ENCODE data around the gene RAB23.

Gene RAB23

DNA sequence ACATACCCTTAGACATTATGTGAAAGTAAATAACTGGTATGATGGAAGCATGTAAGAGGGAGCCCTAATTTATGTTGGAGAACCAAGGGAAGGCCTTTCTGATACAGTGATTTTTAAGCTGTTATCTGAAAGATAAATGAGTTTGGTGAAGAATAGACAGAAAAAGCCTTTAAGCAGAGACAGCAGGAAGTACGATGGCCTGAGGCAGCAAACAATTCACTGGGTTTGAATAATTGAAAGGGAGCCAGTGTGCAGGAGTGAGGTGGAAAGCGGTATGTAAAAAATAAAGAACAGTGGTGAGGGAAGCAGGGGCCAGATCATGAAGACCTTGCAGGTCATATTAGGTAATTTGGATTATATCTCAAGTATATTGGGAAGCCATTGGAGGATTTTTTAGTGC lies 4.1 kb upstream of the RAB23 start:
- DNase-seq: no peak

DNA sequence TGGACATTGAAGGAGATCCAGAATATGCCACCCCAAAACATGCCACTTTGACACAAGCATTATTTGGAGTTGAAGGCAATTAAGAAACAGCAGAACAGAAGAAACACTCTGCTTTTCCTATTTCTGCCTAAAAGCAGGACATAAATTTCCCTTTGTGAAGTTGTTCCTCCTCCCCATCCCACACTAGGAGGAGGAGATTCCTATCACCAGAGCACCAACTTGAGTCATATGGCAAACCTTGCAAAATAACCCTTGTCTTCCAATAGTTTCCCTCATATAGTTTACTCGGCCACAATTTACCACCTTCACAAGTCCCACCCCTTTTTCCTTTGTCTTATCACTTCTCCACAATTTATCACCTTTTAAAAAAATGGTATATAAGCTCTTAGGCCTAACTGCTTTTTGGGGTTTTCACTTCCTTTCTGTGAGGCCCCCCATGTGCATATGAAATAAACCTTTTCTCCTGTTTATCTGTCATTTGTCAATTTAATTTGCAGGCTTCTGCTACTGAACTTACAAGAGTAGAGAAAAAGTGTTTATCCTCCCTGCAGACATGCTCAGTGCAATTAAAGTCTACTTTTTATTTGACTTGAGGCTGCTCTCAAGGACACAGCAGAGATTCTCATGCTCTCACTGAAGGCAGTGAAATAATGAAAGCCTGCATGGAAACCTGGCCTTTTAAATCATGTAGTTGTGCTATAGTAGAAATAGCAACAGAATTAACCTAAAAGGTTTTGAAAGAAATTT lies 2.8 kb upstream of the RAB23 start:
- DNase-seq: no peak

DNA sequence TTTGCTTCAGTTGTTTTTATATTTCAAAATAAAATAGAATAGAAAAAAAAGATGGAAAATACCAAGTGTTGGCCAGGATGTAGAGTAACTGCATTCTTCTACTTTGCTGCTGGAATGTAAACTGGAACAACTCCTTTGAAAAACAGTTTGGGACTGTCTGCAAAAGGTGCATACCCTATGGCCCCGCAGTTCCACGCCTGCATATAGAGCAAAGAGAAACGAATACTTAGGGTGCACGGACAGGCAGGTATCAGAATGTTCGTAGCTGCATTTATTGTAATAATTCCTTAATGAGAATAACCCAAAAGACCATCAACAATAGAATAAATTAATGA lies 603 bp upstream of the RAB23 start:
- DNase-seq: no peak

DNA sequence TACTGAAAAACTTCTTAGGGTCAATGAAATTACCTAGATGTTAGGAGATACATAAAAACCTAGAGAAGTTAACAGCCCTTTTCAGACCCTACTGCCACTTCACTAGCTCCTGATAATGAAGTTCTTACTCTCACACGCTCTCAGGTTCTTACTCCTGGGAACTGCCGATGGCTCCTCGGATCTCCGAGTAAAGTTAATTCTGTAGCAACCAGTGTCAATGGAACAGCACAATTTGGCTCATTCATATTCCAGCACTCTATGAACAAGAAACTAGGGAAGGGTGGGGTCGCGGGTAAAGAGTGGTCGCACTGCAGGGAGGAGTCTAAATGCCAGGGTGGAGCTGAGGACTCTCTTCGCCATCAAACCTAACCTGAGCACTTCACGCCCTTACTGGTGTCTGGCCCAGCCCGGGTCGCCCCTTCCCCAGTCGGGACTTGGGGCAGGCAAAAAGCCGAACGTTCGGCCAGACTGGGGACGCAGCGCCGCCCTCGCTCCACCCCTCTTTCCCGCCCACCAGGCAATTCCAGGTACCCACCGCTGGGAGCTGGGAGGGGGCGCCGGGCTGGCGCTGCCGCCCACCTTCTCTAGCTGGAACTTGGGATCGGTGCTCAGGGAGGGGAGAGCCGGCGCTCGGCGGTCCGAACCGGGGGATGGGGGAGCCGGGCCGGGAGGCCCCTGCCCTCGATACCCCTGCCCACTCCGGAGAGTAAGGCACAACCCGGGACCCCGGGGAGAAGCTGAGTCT lies 744 bp downstream of the RAB23 start:
- DNase-seq: peak; percentile 72

DNA sequence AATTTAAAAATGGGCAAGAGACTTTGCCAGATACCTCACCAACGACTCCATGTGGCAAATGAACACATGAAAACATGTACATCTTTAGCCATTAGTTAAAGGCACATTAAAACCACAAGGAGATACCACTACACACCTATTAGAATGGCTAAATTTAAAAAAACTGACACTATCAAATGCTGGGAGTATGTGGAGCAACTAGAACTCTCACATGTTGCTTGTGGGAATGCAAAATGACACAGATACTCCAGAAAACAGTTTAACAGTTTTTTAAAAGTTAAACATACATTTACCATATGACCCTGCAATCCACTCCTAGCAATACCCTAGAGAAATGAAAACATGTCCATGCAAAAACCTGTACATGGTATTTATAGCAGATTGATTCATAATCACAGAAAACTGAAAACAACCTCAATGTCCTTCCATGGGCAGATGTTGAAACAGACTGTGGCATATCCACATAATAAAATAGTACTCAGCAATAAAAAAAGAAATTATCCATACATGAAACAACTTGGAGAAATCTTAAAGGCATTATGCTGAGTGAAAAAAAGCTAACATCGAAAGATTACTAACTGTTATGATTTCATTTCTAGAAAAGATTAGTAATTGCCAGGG lies 1.9 kb downstream of the RAB23 start:
- no peak for DNase-seq

DNA sequence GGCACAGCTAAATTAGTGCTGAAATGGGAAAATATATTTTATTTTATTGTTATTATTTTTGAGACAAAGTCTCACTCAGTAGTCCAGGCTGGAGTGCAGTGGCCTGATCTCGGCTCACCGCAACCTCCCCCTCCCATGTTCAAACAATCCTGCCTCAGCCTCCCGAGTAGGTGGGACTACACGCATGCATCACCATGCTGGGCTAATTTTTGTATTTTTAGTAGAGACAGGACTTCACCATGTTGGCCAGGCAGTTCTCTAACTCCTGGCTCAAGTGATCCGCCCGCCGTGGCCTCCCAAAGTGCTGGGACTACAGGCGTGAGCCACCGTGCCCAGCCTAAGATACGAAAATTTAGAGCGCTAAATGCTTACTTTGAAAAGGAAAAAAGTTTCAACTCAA lies 4.8 kb downstream of the RAB23 start:
- no peak for DNase-seq

DNA sequence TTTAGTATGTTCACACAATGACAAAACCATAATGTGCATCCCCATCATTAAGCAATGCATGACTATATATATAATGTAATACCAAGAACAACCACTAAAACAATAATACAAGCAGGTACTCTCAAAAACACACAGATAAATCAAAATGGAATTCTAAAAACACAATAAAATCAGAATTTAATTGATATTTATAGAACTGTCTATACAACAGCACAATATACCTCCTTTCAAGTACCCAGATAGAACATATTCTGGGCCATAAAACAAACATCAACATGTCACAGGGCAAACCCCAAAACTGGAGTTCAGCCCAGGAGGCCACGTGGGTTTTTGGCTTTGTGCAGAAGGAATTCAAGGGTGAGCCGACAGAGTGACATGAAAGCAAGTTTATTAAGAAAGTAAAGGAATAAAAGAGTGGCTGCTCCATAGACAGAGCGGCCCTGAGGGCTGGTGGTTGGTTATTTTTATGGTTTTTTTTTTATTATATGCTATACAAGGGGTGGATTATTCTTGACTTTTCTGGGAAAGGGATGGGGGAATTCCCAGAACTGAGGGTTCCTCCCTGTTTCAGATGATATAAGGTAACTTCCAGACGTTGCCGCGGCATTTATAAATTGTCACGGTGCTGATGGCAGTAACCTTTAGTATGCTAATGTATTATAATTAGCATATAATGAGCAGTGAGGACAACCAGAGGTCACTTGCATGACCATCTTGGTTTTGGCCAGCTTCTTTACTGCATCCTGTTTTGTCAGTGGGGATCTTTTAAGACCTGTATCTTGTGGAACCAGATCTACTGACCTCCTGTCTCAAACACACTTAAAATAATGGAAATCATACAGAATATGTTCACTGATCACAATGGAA lies 5.6 kb downstream of the RAB23 start:
- DNase-seq: no peak

DNA sequence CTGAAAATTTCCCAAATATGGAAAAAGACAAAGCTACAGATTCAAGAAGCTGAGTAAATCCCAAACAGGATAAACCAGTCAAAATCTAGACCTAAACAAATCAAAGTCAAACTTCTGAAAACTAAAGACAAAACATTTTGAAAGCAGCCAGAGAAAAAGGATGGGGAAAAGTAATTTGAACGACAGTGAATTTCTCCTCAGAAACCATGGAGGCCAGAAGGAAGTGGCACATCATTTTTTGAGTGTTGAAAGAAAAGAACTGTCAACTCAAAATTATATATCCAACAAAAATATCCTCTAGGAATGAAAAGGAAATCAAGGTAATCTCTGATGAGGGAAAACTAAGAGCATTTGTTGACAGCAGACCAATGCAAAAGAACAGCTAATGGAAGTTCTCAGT lies 6.8 kb downstream of the RAB23 start:
- DNase-seq: no peak

DNA sequence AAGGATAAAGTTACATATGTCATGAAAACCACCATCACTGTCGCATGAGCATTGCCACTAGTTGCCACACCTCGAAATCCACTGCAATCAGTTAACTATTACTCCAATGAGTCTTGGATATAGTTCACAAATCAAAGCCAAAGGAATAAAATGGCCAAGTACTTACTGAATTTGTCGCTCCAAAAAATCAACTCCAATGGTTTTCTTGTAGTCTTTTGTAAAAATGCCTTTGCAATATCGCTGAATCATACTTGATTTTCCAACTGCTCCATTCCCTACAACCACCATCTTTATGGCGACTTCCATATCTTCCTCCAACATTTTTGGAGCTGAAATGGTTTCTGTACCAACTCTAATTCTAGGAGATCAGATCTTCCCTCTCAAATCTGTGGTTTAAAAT lies 12.0 kb downstream of the RAB23 start:
- DNase-seq: no peak

DNA sequence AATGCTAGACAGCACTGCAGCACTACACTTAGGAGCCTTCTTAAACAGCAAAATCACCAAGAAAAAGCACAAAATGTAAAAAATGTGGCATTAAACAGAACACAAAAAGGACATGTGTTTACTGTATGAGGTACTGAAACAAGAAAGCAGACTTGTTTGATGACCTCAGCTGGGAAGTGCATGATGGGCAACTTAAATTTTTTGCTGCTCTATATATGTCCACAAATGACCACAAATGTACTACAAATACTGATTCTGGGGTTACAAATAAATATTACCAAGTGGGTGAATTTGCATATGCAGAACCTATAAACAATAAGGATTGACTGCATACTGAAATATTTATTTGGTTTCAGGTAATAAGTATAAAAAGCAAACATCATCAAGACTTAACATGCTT lies 13.1 kb downstream of the RAB23 start:
- DNase-seq: no peak

DNA sequence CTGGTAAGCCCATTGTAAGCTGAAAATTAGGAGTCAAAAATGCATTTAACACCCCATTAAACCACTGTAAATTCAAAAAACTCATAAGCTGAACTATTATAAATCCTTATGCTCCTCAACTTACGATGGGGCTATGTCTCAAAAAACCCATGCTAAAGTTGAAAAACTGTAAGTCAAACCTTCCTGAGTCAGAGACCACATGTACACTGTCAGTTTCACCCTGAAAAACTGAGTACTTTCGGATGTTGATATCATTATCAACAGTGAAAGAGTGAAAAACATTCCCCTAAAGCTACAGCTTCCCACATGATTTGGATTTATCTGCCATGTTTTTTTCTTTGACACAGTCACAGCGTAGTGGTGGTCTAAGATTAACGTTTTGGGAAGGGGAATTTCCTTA lies 14.2 kb downstream of the RAB23 start:
- no peak for DNase-seq

DNA sequence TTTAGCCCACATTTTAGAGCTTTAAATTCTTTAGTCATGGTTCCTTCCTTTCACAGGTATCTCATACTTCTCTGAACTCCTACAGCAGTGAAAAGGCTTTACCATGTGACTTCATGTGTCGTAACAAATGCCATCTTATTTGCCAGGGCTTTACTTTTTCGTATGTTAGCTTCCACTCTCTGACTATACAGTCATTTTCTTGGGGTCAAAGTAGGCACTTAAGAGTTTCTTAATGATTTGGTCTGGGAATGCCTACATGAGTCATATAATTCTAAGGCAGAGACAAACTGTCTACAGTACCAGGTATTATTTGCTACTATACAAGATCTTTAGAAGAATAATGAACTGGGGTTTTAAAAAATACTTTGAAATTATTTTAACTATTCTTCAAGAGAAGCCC lies 15.0 kb downstream of the RAB23 start:
- DNase-seq: no peak

DNA sequence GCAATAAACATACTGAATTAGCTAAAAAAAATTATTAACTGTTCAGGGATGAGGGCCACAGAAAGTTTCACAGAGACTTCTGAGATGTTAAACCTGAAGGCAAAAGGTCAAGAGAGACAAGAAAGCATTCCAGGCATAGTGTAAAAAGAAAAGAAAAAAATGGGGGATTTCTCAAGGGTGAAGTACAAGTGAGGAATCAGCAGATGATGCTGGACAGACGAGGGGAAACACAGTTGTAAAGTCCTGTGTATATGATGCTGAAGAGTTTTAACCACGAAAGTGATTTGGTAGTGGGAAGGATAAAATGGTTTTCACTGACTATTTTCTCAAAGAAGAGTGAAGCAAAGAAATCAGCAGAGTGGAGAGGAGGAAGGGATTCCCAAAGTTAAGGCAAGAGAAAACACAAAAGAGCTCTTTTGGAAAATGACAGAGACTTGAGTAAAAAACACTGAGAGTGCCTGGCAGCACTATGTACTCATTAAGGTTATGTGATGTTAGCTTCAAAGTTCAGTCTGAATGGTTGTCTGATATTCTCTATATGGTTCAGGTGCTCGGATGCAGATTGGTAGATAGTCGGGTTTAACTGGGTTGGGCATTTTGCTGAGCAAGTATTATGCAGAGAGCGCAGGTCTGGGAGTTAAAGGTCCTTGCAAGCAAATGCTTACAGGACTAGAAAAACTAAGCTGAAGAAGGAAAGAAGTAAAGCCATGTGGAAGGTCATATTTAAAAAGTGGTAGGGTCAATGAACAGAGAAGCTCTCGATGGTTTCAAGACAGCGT lies 16.4 kb downstream of the RAB23 start:
- no peak for DNase-seq

DNA sequence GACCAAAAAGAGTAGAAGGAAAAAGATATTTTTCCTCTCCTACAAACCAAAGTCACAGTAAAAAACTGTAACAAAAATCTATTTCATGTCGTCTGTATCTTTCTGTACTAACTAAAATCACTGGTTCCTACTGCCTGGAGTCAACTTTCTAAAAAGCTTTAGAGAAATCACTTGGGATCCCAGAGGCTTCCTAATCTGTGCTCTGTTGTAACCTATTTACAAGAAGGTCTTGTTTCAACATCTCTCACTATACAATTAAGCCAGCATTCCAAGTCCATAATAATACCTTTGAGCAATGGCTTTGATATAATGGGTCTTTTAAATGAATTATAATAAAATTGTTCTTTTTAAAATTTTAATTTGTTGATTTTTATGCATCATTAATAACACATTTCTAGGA lies 20.4 kb downstream of the RAB23 start:
- DNase-seq: no peak

DNA sequence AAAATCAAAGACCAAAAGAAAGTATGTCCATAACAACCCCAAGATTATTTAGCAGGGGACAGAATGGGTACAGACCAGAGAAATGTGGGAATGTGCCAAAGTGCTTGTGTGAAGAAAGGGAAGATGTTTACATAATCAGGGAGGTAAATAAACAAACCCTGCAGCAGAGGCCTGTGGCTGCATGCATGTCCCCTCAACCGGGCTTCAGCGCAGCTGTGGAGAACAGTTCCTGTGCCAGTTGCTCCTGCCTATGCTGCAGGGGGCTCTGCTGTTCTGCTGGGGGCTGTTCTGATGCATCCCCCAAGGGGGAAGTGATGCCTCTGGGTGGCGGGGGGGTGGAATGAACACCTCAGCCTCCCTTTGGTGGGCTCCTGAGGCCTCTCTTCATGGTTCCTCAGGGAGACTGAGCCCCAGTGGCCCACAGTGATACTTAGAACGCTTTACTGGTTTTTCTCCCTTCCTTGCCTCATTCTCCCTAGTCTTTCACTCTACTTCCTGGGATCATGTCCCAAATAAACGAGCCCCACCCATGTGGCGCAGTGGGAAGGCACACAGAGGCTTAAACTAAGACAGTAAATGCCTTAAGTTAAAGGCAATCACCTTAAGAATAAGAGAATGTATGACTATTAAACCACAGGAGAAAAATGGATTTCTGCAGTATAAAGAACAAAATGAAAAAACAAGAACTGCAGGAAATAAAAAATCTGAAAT lies 23.0 kb downstream of the RAB23 start:
- DNase-seq: no peak

DNA sequence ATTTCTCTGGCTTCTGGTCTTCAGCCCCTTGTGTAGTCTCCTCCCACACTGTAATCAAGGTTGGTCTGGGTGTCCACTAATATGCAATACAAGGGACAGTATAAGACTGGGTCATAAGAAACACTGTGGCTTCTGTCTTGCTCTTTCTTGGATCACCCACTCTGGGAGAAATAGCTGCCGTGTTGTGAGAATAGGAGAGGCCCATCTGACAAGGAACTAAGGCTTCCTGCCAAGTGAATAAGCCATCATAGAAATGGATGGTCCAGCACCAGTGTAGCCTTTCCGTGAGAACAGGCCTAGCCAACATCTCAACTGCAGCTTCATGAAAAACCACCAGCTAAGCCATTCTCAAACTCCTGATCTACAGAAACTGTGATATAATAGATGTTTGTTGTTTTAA lies 26.6 kb downstream of the RAB23 start:
- no peak for DNase-seq

DNA sequence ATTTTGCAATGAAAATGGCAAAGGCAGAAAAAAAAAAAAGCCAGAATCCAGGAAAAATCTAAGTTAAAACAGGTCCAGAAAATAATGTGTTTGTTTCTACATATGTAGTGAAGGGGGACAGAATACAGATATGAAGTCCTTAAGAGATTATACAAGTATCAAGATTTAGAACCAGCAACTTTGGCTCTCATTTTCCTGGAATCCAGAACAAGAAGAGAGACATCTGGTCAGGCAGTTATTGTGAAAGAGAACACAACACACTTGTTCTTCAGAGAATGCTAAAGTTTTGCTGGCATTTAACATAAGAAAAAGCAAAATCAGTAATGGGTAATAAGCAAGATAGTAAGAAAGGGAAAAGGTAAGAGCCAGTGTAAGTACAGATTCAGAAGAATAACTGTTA lies 28.9 kb downstream of the RAB23 start:
- DNase-seq: no peak

DNA sequence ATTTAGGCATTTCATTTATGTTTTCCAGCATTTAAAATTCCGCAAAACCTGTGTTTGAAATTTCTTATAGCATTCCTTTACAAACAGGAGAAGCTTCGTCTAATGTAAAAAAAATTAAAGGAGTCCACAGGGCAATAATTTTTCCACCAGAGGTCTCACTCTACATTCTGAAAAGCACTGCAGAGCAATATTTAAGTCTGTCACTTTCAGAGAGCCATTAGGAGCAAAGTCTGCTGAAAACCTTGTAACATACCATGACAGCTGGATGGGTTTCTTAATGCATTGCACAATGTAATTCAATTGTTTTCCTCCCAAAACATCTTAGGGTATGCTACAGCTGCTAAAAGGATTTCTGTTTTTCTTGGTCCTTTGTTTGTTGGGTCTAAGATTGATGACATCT lies 32.0 kb downstream of the RAB23 start:
- DNase-seq: no peak

DNA sequence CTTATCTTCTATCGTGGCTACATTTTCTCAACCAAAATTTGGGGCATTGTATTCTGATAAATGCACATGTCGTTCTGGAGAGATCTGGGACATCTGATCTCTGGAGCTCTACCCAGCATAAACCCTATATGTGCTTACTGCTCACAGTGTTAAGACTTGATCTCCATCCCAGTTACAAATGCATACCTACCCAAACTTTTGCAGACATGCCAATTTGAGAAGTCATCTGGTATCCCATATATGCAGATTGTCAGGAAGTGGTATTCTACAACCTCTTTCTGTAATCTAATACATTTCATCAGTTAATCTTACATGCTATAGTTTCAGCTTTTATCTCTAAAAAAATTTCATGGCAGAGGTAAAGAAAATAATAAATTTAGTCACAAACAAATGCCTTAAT lies 38.8 kb downstream of the RAB23 start:
- no peak for DNase-seq

DNA sequence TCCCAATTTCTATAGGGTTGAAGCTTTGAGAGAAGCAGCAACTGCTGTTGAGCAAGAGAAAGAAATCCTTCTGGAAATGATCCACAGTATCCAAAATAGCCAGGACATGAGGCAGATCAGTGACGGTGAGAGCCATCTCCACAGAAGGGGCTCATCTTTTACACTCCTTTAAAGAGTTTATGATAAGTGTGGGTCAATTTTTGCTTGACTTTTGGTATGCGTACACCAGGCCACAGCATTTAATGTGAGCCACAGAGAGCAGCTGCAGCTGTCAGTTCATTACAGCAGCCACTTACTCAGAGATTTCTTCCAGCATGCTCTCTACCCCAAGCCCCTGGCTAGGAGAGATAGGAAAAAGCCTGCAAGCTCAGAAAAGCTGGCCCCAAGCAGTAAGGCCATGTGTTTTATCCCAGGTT lies 40.1 kb downstream of the RAB23 start:
- DNase-seq: no peak

DNA sequence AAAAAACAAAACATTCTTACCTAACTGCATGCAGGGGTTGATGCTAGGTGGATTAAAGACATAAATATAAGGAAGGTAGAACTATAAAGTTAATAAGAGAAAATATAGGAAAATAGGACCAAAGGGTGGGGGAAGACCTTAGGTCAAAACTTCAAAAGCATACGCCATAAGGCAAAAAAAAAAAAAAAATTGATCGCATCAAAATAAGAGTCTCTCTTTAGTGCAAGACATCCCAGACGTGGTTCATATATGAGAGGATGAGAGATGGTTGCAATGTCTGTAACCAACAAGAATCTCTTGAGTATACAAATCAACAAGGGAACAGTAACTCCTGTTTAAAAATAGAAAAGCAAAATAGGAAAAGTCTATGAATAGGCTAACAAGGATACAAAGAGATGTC lies 41.5 kb downstream of the RAB23 start:
- no peak for DNase-seq
